ENCODE data around the gene ADSL. TPM values are rescaled to one million over a fixed set of nuclear protein-coding genes. Genes with fewer than 3 reads are reported as not detected.

Gene ADSL
- polyA plus RNA-seq, 1 donor from 2014 or later, result 44.5 TPM

GRCh38 chr22:40322021-40322420, 24.3 kb upstream of the ADSL start:
- Mint-ChIP-seq H3K27ac (peak overlapping the region in 2 of 3 donors; percentile 24 to 56), H3K4me1 (peaks cover 10 to 13% (median 11%) of the 10 kb centered on the region in 3 donors), H3K36me3 (peaks cover 5% of the 10 kb centered on the region), H3K4me3 (no peak overlapping the region), H3K9me3 (no peaks in the 10 kb centered on the region), H3K27me3 (no peaks in the 10 kb centered on the region)

GRCh38 chr22:40322818-40323447, 23.4 kb upstream of the ADSL start:
- H3K4me3 Mint-ChIP-seq, result no peak overlapping the region
- H3K36me3 Mint-ChIP-seq, result peaks cover 2% of the 10 kb centered on the region
- no peaks in the 10 kb centered on the region for H3K27me3 Mint-ChIP-seq
- peaks cover 10 to 13% (median 11%) of the 10 kb centered on the region in 3 donors for H3K4me1 Mint-ChIP-seq
- H3K9me3 Mint-ChIP-seq, result no peaks in the 10 kb centered on the region
- H3K27ac Mint-ChIP-seq, result peak overlapping the region in 1 of 3 donors; percentile 56

GRCh38 chr22:40323681-40324171, 22.6 kb upstream of the ADSL start:
- H3K27ac Mint-ChIP-seq, result peak overlapping the region in 2 of 3 donors; percentile 64 to 76
- H3K36me3 Mint-ChIP-seq, result peaks cover 2% of the 10 kb centered on the region
- no peaks in the 10 kb centered on the region for H3K9me3 Mint-ChIP-seq
- no peaks in the 10 kb centered on the region for H3K27me3 Mint-ChIP-seq
- H3K4me3 Mint-ChIP-seq, result no peak overlapping the region
- H3K4me1 Mint-ChIP-seq, result peaks cover 11 to 15% (median 13%) of the 10 kb centered on the region in 3 donors

- Mint-ChIP-seq H3K9me3 (no peaks in the 10 kb centered on the region), H3K4me1 (peaks cover 11 to 15% (median 13%) of the 10 kb centered on the region in 3 donors), H3K36me3 (peaks cover 2% of the 10 kb centered on the region), H3K27ac (peak overlapping the region; percentile 37 to 86 (median 64)), H3K27me3 (no peaks in the 10 kb centered on the region), H3K4me3 (peak overlapping the region in 2 of 4 donors; percentile 29 to 33)
Observed at GRCh38 chr22:40324468-40325305, 21.6 kb upstream of the ADSL start.

GRCh38 chr22:40325315-40325714, 21.0 kb upstream of the ADSL start:
- H3K4me3 Mint-ChIP-seq, result peak overlapping the region in 1 of 4 donors; percentile 29
- H3K9me3 Mint-ChIP-seq, result no peaks in the 10 kb centered on the region
- peak overlapping the region; percentile 37 to 74 (median 53) for H3K27ac Mint-ChIP-seq
- H3K4me1 Mint-ChIP-seq, result peaks cover 12 to 15% (median 13%) of the 10 kb centered on the region in 3 donors
- no peaks in the 10 kb centered on the region for H3K27me3 Mint-ChIP-seq
- H3K36me3 Mint-ChIP-seq, result peaks cover 2% of the 10 kb centered on the region

- H3K9me3 Mint-ChIP-seq, result no peaks in the 10 kb centered on the region
- H3K36me3 Mint-ChIP-seq, result peaks cover 2% of the 10 kb centered on the region
- peak overlapping the region; percentile 9 to 70 (median 16) for H3K27ac Mint-ChIP-seq
- no peaks in the 10 kb centered on the region for H3K27me3 Mint-ChIP-seq
- H3K4me3 Mint-ChIP-seq, result peak overlapping the region in 1 of 4 donors; percentile 43
- H3K4me1 Mint-ChIP-seq, result peaks cover 12 to 15% (median 13%) of the 10 kb centered on the region in 3 donors
Observed at GRCh38 chr22:40326905-40327735, 19.2 kb upstream of the ADSL start.

GRCh38 chr22:40328546-40329456, 17.5 kb upstream of the ADSL start:
- H3K4me1 Mint-ChIP-seq, result peaks cover 12 to 19% (median 15%) of the 10 kb centered on the region in 3 donors
- H3K9me3 Mint-ChIP-seq, result no peaks in the 10 kb centered on the region
- H3K4me3 Mint-ChIP-seq, result no peak overlapping the region
- H3K27ac Mint-ChIP-seq, result peak overlapping the region in 1 of 3 donors; percentile 27
- no peaks in the 10 kb centered on the region for H3K27me3 Mint-ChIP-seq
- peaks cover 2% of the 10 kb centered on the region for H3K36me3 Mint-ChIP-seq

GRCh38 chr22:40329466-40329865, 16.8 kb upstream of the ADSL start:
- H3K27me3 Mint-ChIP-seq, result no peaks in the 10 kb centered on the region
- H3K36me3 Mint-ChIP-seq, result peaks cover under 1% of the 10 kb centered on the region
- no peak overlapping the region for H3K27ac Mint-ChIP-seq

GRCh38 chr22:40330086-40330485, 16.2 kb upstream of the ADSL start:
- peak overlapping the region in 1 of 3 donors; percentile 69 for H3K27ac Mint-ChIP-seq
- H3K4me1 Mint-ChIP-seq, result peaks cover 17 to 22% (median 17%) of the 10 kb centered on the region in 3 donors
- H3K4me3 Mint-ChIP-seq, result no peak overlapping the region
- no peaks in the 10 kb centered on the region for H3K36me3 Mint-ChIP-seq
- H3K9me3 Mint-ChIP-seq, result no peaks in the 10 kb centered on the region
- no peaks in the 10 kb centered on the region for H3K27me3 Mint-ChIP-seq

More at GRCh38 chr22:40329466-40329865, 16.8 kb upstream of the ADSL start:
- Mint-ChIP-seq H3K4me1 (peaks cover 15 to 22% (median 19%) of the 10 kb centered on the region in 3 donors), H3K4me3 (no peak overlapping the region), H3K9me3 (no peaks in the 10 kb centered on the region)

- no peaks in the 10 kb centered on the region for H3K36me3 Mint-ChIP-seq
- H3K27me3 Mint-ChIP-seq, result no peaks in the 10 kb centered on the region
- H3K9me3 Mint-ChIP-seq, result no peaks in the 10 kb centered on the region
- no peak overlapping the region for H3K4me3 Mint-ChIP-seq
- H3K27ac Mint-ChIP-seq, result peak overlapping the region in 1 of 3 donors; percentile 69
- peaks cover 13 to 20% (median 13%) of the 10 kb centered on the region in 3 donors for H3K4me1 Mint-ChIP-seq
Observed at GRCh38 chr22:40330615-40331014, 15.7 kb upstream of the ADSL start.

GRCh38 chr22:40331706-40332105, 14.6 kb upstream of the ADSL start:
- H3K27ac Mint-ChIP-seq, result no peak overlapping the region
- peaks cover 18 to 28% (median 21%) of the 10 kb centered on the region in 3 donors for H3K4me1 Mint-ChIP-seq
- no peaks in the 10 kb centered on the region for H3K36me3 Mint-ChIP-seq
- H3K9me3 Mint-ChIP-seq, result no peaks in the 10 kb centered on the region
- peak overlapping the region in 1 of 4 donors; percentile 45 for H3K4me3 Mint-ChIP-seq
- H3K27me3 Mint-ChIP-seq, result no peaks in the 10 kb centered on the region

- H3K36me3 Mint-ChIP-seq, result no peaks in the 10 kb centered on the region
- H3K27ac Mint-ChIP-seq, result peak overlapping the region in 1 of 3 donors; percentile 60
- no peak overlapping the region for H3K4me3 Mint-ChIP-seq
Observed at GRCh38 chr22:40332319-40332781, 13.9 kb upstream of the ADSL start.

GRCh38 chr22:40334060-40334459, 12.2 kb upstream of the ADSL start:
- peaks cover 24 to 38% (median 26%) of the 10 kb centered on the region in 3 donors for H3K4me1 Mint-ChIP-seq
- H3K36me3 Mint-ChIP-seq, result no peaks in the 10 kb centered on the region
- no peaks in the 10 kb centered on the region for H3K9me3 Mint-ChIP-seq
- H3K27ac Mint-ChIP-seq, result peak overlapping the region; percentile 3 to 95 (median 43)
- H3K4me3 Mint-ChIP-seq, result no peak overlapping the region
- no peaks in the 10 kb centered on the region for H3K27me3 Mint-ChIP-seq

More at GRCh38 chr22:40332319-40332781, 13.9 kb upstream of the ADSL start:
- H3K4me1 Mint-ChIP-seq, result peaks cover 22 to 30% (median 23%) of the 10 kb centered on the region in 3 donors
- no peaks in the 10 kb centered on the region for H3K9me3 Mint-ChIP-seq
- H3K27me3 Mint-ChIP-seq, result no peaks in the 10 kb centered on the region
